Measurements from ENCODE around the gene RASL11B.

Gene RASL11B

DNA sequence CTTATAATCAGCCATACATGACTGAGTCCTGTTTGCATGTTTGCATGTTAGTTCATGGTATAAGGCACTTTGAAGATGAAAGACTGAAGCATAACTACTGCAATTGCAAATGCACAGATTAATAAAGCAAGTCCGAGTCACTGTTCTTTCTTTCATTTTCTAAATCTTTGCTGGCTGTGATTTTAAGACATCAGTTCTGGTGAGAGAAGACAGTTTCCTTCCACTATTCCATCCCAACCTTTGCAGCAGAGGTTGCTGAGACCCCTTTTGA is 28.3 kb downstream of the RASL11B start:
- Histone ChIP-seq H3K4me2 (ENCODE audit: low read length) (no peak overlapping the region), H3K27ac (ENCODE audit: low read length) (no peak overlapping the region), H3K27me3 (ENCODE audit: low read depth, low read length) (no peaks in the 10 kb centered on the region), H3K36me3 (replicated peaks; ENCODE audit: low read depth, low read length) (peaks cover 3% of the 10 kb centered on the region), H3K9ac (ENCODE audit: low read length) (no peak overlapping the region), H3K9me3 (ENCODE audit: insufficient read depth, low read length) (no peaks in the 10 kb centered on the region), H2AFZ (ENCODE audit: low read depth, low read length) (no peak overlapping the region), H3K4me3 (ENCODE audit: low read length) (no peak overlapping the region), H3K4me1 (ENCODE audit: low read length) (no peaks in the 10 kb centered on the region), H4K20me1 (ENCODE audit: insufficient read depth, low read length) (no peaks in the 10 kb centered on the region), H3K79me2 (ENCODE audit: low read length) (no peaks in the 10 kb centered on the region)
- TF ChIP-seq, protein P1, sequence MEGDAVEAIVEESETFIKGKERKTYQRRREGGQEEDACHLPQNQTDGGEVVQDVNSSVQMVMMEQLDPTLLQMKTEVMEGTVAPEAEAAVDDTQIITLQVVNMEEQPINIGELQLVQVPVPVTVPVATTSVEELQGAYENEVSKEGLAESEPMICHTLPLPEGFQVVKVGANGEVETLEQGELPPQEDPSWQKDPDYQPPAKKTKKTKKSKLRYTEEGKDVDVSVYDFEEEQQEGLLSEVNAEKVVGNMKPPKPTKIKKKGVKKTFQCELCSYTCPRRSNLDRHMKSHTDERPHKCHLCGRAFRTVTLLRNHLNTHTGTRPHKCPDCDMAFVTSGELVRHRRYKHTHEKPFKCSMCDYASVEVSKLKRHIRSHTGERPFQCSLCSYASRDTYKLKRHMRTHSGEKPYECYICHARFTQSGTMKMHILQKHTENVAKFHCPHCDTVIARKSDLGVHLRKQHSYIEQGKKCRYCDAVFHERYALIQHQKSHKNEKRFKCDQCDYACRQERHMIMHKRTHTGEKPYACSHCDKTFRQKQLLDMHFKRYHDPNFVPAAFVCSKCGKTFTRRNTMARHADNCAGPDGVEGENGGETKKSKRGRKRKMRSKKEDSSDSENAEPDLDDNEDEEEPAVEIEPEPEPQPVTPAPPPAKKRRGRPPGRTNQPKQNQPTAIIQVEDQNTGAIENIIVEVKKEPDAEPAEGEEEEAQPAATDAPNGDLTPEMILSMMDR (IDR thresholded peaks at IDR 0.05; ENCODE audit: low read depth, low read length), result no peak
- TF ChIP-seq EZH2phosphoT487 (IDR thresholded peaks at IDR 0.05; ENCODE audit: low read depth), result no peak

DNA sequence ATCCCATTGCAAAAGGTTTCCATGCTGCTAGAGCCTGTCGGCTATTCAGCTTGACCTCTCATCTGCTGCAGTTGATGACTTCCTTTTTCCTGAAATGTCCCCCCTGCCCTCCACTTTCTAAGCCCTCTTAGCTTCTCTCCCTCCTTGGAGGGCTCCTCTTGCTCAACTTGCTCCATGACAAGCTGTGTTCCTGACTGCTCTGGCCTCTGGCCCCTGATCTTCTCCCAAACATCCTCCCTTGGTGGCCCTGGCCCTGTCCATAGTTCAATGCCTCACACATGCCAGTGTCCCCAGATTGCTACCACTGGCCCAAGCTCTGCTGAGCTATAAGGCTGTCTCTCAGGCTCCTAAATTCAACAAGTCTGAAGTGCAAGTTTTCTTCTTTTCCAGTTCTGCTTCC is 29.6 kb downstream of the RASL11B start:
- Histone ChIP-seq H3K9ac (ENCODE audit: low read length) (no peak overlapping the region), H3K27me3 (ENCODE audit: low read depth, low read length) (no peaks in the 10 kb centered on the region), H3K27ac (ENCODE audit: low read length) (no peak overlapping the region), H4K20me1 (ENCODE audit: insufficient read depth, low read length) (no peaks in the 10 kb centered on the region), H3K79me2 (ENCODE audit: low read length) (no peaks in the 10 kb centered on the region), H3K9me3 (ENCODE audit: insufficient read depth, low read length) (no peaks in the 10 kb centered on the region), H3K4me3 (ENCODE audit: low read length) (no peak overlapping the region), H3K36me3 (replicated peaks; ENCODE audit: low read depth, low read length) (peaks cover 3% of the 10 kb centered on the region), H2AFZ (ENCODE audit: low read depth, low read length) (no peak overlapping the region), H3K4me2 (ENCODE audit: low read length) (no peak overlapping the region), H3K4me1 (ENCODE audit: low read length) (no peaks in the 10 kb centered on the region)
- no peak for TF ChIP-seq EZH2phosphoT487 (IDR thresholded peaks at IDR 0.05; ENCODE audit: low read depth)
- TF ChIP-seq, protein P1 (IDR thresholded peaks at IDR 0.05; ENCODE audit: low read depth, low read length), result no peak

DNA sequence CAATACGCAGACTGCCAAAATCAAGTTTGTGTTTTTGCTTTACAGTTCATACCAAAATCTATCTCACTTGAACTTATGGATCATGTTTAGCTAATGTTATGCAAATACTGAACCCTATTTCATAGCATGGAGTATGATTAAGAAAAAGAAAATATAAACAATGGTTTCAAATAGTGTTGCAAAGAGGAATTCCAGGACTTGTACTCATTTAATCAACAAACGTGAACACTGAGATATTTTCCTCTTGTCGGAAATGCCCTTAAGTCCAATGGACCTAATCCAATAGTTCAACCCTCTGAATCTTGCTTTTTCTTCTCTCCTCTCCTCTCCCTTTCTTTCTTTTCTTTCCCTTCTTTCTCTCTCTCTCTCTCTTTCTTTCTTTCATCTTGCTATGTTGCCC is 30.8 kb downstream of the RASL11B start:
- H3K27ac ChIP-seq (ENCODE audit: low read length), result no peak overlapping the region
- H3K27me3 ChIP-seq (ENCODE audit: low read depth, low read length), result no peaks in the 10 kb centered on the region
- no peaks in the 10 kb centered on the region for H3K79me2 ChIP-seq (ENCODE audit: low read length)
- no peaks in the 10 kb centered on the region for H3K4me1 ChIP-seq (ENCODE audit: low read length)
- no peak overlapping the region for H3K4me3 ChIP-seq (ENCODE audit: low read length)
- no peak overlapping the region for H3K9ac ChIP-seq (ENCODE audit: low read length)
- no peaks in the 10 kb centered on the region for H4K20me1 ChIP-seq (ENCODE audit: insufficient read depth, low read length)
- peaks cover 3% of the 10 kb centered on the region for H3K36me3 ChIP-seq (replicated peaks; ENCODE audit: low read depth, low read length)
- no peak for TF ChIP-seq EZH2phosphoT487 (IDR thresholded peaks at IDR 0.05; ENCODE audit: low read depth)
- TF ChIP-seq, protein P1 (IDR thresholded peaks at IDR 0.05; ENCODE audit: low read depth, low read length), result no peak
- H3K9me3 ChIP-seq (ENCODE audit: insufficient read depth, low read length), result no peaks in the 10 kb centered on the region
- H2AFZ ChIP-seq (ENCODE audit: low read depth, low read length), result no peak overlapping the region
- no peak overlapping the region for H3K4me2 ChIP-seq (ENCODE audit: low read length)

DNA sequence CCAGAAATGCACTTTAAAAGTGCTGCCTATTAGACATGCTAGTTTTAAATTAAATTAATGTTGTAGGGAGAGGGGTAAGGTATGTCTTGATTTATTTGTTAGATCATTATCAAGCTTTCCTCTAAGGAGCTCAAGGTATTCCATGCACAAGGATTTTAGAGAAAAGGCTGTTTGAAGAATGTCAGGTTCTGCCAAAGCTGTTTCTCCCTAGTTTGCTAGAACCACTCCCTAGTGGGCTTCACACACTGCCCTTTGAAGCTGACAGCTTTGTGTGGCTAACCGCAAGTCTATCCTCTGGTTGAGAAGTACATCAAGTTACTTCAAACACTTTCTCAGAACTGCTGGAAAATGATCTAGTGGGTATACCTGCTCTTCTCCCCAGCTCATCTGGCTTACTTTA is 32.3 kb downstream of the RASL11B start:
- H3K4me3 ChIP-seq (ENCODE audit: low read length), result no peak overlapping the region
- H3K27ac ChIP-seq (ENCODE audit: low read length), result no peak overlapping the region
- H3K9me3 ChIP-seq (ENCODE audit: insufficient read depth, low read length), result no peaks in the 10 kb centered on the region
- no peaks in the 10 kb centered on the region for H3K79me2 ChIP-seq (ENCODE audit: low read length)
- H3K36me3 ChIP-seq (replicated peaks; ENCODE audit: low read depth, low read length), result peaks cover 1% of the 10 kb centered on the region
- no peak overlapping the region for H3K4me2 ChIP-seq (ENCODE audit: low read length)
- no peak for TF ChIP-seq EZH2phosphoT487 (IDR thresholded peaks at IDR 0.05; ENCODE audit: low read depth)
- TF ChIP-seq, protein P1 (IDR thresholded peaks at IDR 0.05; ENCODE audit: low read depth, low read length), result no peak
- H3K4me1 ChIP-seq (ENCODE audit: low read length), result no peaks in the 10 kb centered on the region
- H4K20me1 ChIP-seq (ENCODE audit: insufficient read depth, low read length), result no peaks in the 10 kb centered on the region
- no peaks in the 10 kb centered on the region for H3K27me3 ChIP-seq (ENCODE audit: low read depth, low read length)
- no peak overlapping the region for H3K9ac ChIP-seq (ENCODE audit: low read length)
- no peak overlapping the region for H2AFZ ChIP-seq (ENCODE audit: low read depth, low read length)

All from OCI-LY3 (cell line).